ENCODE results near the gene CDX1.

DNA sequence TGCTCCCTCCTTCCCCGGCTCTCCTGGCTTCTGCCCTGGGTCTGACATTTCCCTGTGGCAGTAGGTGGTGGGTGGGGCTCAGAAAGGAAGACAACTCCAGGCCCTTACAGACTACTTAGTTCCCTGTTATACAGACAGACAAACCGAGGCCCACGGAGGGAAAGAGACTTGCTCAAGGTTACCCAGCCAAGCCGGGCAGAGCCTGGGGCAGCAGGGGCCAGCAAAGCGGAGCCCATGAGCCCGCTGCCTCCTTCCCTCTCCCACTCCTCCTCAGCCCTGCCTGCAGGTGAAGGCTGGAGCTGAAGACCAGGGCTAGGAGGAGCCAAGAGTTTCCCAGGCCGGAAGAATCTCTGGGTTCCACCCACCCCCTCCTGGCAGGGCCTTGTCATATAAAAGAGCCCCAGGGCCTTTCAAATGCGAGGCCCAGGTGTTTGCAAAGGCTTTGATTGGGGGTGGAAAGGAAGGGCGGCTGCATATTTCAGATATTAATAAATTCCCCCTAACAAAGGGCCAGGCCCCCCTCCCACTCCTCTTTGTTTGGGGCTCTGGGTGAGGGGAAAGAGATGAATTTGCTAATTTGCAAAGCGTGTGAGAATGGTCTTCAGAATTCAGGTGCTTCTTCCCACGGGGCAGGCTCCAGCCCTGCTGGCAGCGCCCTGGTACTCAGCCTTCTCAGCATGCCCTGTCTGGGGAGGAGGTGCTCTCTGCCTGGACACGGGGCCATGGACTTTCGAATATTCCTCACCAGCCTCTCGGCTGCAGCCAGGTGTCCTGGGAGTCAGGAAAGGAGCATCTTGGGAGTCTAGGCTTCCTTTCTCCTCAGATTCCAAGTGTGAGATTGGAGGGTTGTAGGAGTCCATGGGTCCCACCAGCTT, 44.8 kb downstream of the CDX1 start:
- TF ChIP-seq, protein P1, sequence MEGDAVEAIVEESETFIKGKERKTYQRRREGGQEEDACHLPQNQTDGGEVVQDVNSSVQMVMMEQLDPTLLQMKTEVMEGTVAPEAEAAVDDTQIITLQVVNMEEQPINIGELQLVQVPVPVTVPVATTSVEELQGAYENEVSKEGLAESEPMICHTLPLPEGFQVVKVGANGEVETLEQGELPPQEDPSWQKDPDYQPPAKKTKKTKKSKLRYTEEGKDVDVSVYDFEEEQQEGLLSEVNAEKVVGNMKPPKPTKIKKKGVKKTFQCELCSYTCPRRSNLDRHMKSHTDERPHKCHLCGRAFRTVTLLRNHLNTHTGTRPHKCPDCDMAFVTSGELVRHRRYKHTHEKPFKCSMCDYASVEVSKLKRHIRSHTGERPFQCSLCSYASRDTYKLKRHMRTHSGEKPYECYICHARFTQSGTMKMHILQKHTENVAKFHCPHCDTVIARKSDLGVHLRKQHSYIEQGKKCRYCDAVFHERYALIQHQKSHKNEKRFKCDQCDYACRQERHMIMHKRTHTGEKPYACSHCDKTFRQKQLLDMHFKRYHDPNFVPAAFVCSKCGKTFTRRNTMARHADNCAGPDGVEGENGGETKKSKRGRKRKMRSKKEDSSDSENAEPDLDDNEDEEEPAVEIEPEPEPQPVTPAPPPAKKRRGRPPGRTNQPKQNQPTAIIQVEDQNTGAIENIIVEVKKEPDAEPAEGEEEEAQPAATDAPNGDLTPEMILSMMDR (IDR thresholded peaks at IDR 0.05; ENCODE audit: insufficient read depth, low read length), result no peak
- TF ChIP-seq POLR2AphosphoS5 (IDR thresholded peaks at IDR 0.05; ENCODE audit: low read depth) (no peak), GABPA (IDR thresholded peaks at IDR 0.05; ENCODE audit: low read depth) (no peak)
- TF ChIP-seq, protein P2, sequence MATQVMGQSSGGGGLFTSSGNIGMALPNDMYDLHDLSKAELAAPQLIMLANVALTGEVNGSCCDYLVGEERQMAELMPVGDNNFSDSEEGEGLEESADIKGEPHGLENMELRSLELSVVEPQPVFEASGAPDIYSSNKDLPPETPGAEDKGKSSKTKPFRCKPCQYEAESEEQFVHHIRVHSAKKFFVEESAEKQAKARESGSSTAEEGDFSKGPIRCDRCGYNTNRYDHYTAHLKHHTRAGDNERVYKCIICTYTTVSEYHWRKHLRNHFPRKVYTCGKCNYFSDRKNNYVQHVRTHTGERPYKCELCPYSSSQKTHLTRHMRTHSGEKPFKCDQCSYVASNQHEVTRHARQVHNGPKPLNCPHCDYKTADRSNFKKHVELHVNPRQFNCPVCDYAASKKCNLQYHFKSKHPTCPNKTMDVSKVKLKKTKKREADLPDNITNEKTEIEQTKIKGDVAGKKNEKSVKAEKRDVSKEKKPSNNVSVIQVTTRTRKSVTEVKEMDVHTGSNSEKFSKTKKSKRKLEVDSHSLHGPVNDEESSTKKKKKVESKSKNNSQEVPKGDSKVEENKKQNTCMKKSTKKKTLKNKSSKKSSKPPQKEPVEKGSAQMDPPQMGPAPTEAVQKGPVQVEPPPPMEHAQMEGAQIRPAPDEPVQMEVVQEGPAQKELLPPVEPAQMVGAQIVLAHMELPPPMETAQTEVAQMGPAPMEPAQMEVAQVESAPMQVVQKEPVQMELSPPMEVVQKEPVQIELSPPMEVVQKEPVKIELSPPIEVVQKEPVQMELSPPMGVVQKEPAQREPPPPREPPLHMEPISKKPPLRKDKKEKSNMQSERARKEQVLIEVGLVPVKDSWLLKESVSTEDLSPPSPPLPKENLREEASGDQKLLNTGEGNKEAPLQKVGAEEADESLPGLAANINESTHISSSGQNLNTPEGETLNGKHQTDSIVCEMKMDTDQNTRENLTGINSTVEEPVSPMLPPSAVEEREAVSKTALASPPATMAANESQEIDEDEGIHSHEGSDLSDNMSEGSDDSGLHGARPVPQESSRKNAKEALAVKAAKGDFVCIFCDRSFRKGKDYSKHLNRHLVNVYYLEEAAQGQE (IDR thresholded peaks at IDR 0.05; ENCODE audit: insufficient replicate concordance, low read depth), result no peak

Data from HL-60 (cell line).